ENCODE measurements around the gene WBP4.

GRCh38 chr13:41054919-41055619 is 6.2 kb upstream of the WBP4 start:
- TF ChIP-seq CTCF (IDR thresholded peaks at IDR 0.05), result no peak
- TF ChIP-seq POLR2A (IDR thresholded peaks at IDR 0.05), result no peak

All from esophagus squamous epithelium (tissue), 4 donors.